Stomach (tissue), 19 donors: ENCODE measurements around the gene OR6Y1. TPM values are rescaled to one million over a fixed set of nuclear protein-coding genes. Genes with fewer than 3 reads are reported as not detected.

Experiments
- DNase-seq, 2 donors: peaks; one replicate each; pipeline versions ENCODE4 v3.0.0 to v3.0.0-alpha.2; 2013 to 2019
- H3K27ac ChIP-seq, 5 donors: fragments of 200-600 bp in 4 of 5; sonication (generic) in 4 of 5; one replicate each; pipeline ENCODE4 v1.5.1; 2013 to 2019; ENCODE audit warnings: mild to moderate bottlenecking in 1 of 5, moderate library complexity in 1 of 5
- H3K27me3 ChIP-seq, 3 donors: fragments of 200-600 bp; sonication (generic); one replicate each; pipeline ENCODE4 v1.5.1; 2017 to 2019; ENCODE audit warnings: mixed run types in 1 of 3
- H3K36me3 ChIP-seq, 4 donors: fragments of 200-600 bp; sonication (generic); 1 replicate in 3 of 4; 2 replicates in 1 of 4; pipeline ENCODE4 v1.5.1; 2016 to 2019
- H3K4me1 ChIP-seq, 4 donors: fragments of 200-600 bp; sonication (generic); one replicate each; pipeline ENCODE4 v1.5.1; 2016 to 2019
- H3K4me3 ChIP-seq, 4 donors: fragments of 200-600 bp; sonication (generic) in 3 of 4; one replicate each; pipeline ENCODE4 v1.5.1; 2016 to 2019; ENCODE audit warnings: mild to moderate bottlenecking in 1 of 4
- H3K9me3 ChIP-seq, 4 donors: fragments of 200-600 bp; sonication (generic); one replicate each; pipeline ENCODE4 v1.5.1; 2016 to 2019
- CTCF ChIP-seq, 7 experiments: fragments of 450-650 bp in 4 of 7; fragments of 200-600 bp in 3 of 7; sonication (generic) in 3 of 7; IDR thresholded peaks; one replicate each; pipeline ENCODE4 v1.5.1; 2016 to 2019; ENCODE audit warnings: antibody characterized with exemption in 7 of 7, control low read depth in 2 of 7, mild to moderate bottlenecking in 1 of 7
- EP300 ChIP-seq: sonication (generic); formaldehyde crosslinking; IDR thresholded peaks from one replicate; pipeline ENCODE4 v1.6.1; 2017; ENCODE audit warnings: antibody characterized with exemption
- POLR2A ChIP-seq, 4 donors: fragments of 450-650 bp; IDR thresholded peaks; one replicate each; pipeline ENCODE4 v1.6.1; 2016; ENCODE audit warnings: antibody characterized with exemption in 4 of 4, control low read depth in 2 of 4, mild to moderate bottlenecking in 1 of 4, moderate library complexity in 1 of 4
- POLR2AphosphoS5 ChIP-seq, 3 donors: sonication (generic); formaldehyde crosslinking; IDR thresholded peaks; one replicate each; pipeline ENCODE4 v1.6.1; 2016; ENCODE audit warnings: antibody characterized with exemption in 3 of 3
- WGBS, 5 donors: extraction: QIAGEN DNeasy Blood & Tissue Kit in 3 of 5; methylation state at CpG; one replicate each; pipeline versions ENCODE4 v1.1.5 to v1.1.7; 2013 to 2018; 5-methylcytosine and 5-hydroxymethylcytosine counted together
- intact Hi-C: fragments of 100-400 bp; cut with DNase I; formaldehyde crosslinking; loops from one replicate; pipeline ENCODE4 v1.15.1; 2023; ENCODE audit warnings: low total_unique reads
- long read RNA-seq, 10 donors: transcript quantifications; one replicate each; lab custom pipeline, GENCODE V29; 2026
- polyA plus RNA-seq, 3 donors: library from polyadenylated mRNA; stranded (reverse); fragments of 200-250 nt; gene quantifications; one replicate each; pipeline ENCODE4 v1.2.3, GENCODE V29; 2013
- total RNA-seq, 5 donors: library from RNA; depleted of rRNA; stranded (reverse); fragments of >200 nt; gene quantifications; one replicate each; pipeline versions ENCODE4 v1.1.0 to v1.2.3, GENCODE V29; 2014 to 2016
- donor health status: healthy with polysubstance abuse.
- donor health status: Bipolar disorder and iron deficiency.
- donor health status: healthy.

Gene OR6Y1
- not detected for total RNA-seq
- polyA plus RNA-seq, result not detected
- long read RNA-seq, donor 1, result 0 reads
- long read RNA-seq, donor 2, result 0 reads
- long read RNA-seq, donor 3, result 0 reads
- long read RNA-seq, donor 4, result 0 reads
- long read RNA-seq, donor 5, result 0 reads
- long read RNA-seq, donor 6, result 0 reads
- long read RNA-seq, donor 7, result 0 reads
- long read RNA-seq, donor 8, result 0 reads
- long read RNA-seq, donor 9, result 0 reads
- long read RNA-seq, donor 10, result 0 reads

- 68 to 86% (median 84%) methylated on average over 3 of the region's 3 CpGs for WGBS, 5 donors
- intact Hi-C loops, result no loop called here
- H3K36me3 ChIP-seq, result no peaks in the 10 kb centered on the region
- no peaks in the 10 kb centered on the region for H3K9me3 ChIP-seq
- DNase-seq, result no peak
- no peaks in the 10 kb centered on the region for H3K4me1 ChIP-seq
- TF ChIP-seq POLR2A (IDR thresholded peaks at IDR 0.05), result no peak
- TF ChIP-seq EP300, result no peak
- TF ChIP-seq CTCF (IDR thresholded peaks at IDR 0.05), result no peak
- TF ChIP-seq POLR2AphosphoS5 (IDR thresholded peaks at IDR 0.05), result no peak
- no peaks in the 10 kb centered on the region for H3K27me3 ChIP-seq
- no peak within 1 kb of the TSS for H3K27ac ChIP-seq
- H3K4me3 ChIP-seq, result no peak within 1 kb of the TSS
These were observed at the start of gene OR6Y1 for GRCh38 chr1:158554352-158554751. OR6Y1 (minus strand) TSS chr1:158554405; CDS start chr1:158548105, 6,300 bp downstream.

- Histone ChIP-seq H3K27ac (no peak overlapping the region), H3K27me3 (no peaks in the 10 kb centered on the region)
- TF ChIP-seq CTCF (IDR thresholded peaks at IDR 0.05) (no peak), POLR2A (IDR thresholded peaks at IDR 0.05) (no peak)
These were observed 46.5 kb upstream of the OR6Y1 start for GRCh38 chr1:158600735-158601134.

GRCh38 chr1:158586942-158587341, 32.7 kb upstream of the OR6Y1 start:
- Histone ChIP-seq H3K9me3 (peaks cover 0 to 18% (median 11%) of the 10 kb centered on the region in 4 donors), H3K27ac (no peak overlapping the region), H3K4me3 (no peak overlapping the region), H3K4me1 (no peaks in the 10 kb centered on the region), H3K36me3 (no peaks in the 10 kb centered on the region), H3K27me3 (no peaks in the 10 kb centered on the region)
- TF ChIP-seq POLR2A (IDR thresholded peaks at IDR 0.05) (no peak), EP300 (no peak), POLR2AphosphoS5 (IDR thresholded peaks at IDR 0.05) (no peak), CTCF (IDR thresholded peaks at IDR 0.05) (no peak)
- 82 to 96% (median 90%) methylated on average over 1 of the region's 1 CpG for WGBS, 5 donors
- no peak for DNase-seq
- intact Hi-C loops, result no loop called here

More at GRCh38 chr1:158600735-158601134, 46.5 kb upstream of the OR6Y1 start:
- Histone ChIP-seq H3K36me3 (no peaks in the 10 kb centered on the region), H3K4me1 (no peaks in the 10 kb centered on the region), H3K4me3 (no peak overlapping the region), H3K9me3 (peaks cover 4 to 34% (median 26%) of the 10 kb centered on the region in 4 donors)
- no peak for DNase-seq
- 48 to 94% (median 89%) methylated on average over 2 of the region's 2 CpGs for WGBS, 5 donors
- intact Hi-C loops, result no loop called here

- Histone ChIP-seq H3K27ac (no peak overlapping the region), H3K4me3 (no peak overlapping the region), H3K36me3 (no peaks in the 10 kb centered on the region), H3K27me3 (no peaks in the 10 kb centered on the region), H3K9me3 (peaks cover 0 to 18% (median 11%) of the 10 kb centered on the region in 4 donors), H3K4me1 (no peaks in the 10 kb centered on the region)
- DNase-seq, result no peak
- intact Hi-C loops, result no loop called here
- no peak for TF ChIP-seq CTCF (IDR thresholded peaks at IDR 0.05)
- TF ChIP-seq EP300, result no peak
- TF ChIP-seq POLR2A (IDR thresholded peaks at IDR 0.05), result no peak
- no peak for TF ChIP-seq POLR2AphosphoS5 (IDR thresholded peaks at IDR 0.05)
- 55 to 68% (median 63%) methylated on average over 4 of the region's 4 CpGs for whole genome bisulfite sequencing, 5 donors
These were observed 29.8 kb upstream of the OR6Y1 start for GRCh38 chr1:158583962-158584361.
